H1 (cell line): ENCODE results near the gene GPRIN1. TPM values are rescaled to one million over a fixed set of nuclear protein-coding genes. Genes with fewer than 3 reads are reported as not detected.

ENCODE experiments used
- CBX5 ChIP-seq: fragments of 300-800, 300-1000 bp; sonication (generic); IDR thresholded peaks from 2 replicates; pipeline ENCODE4 v1.7.1; 2016; ENCODE audit warnings: antibody characterized with exemption, low read length, low read depth
- CEBPB ChIP-seq: IDR thresholded peaks from 2 replicates; pipeline ENCODE4 v1.6.1; 2012; ENCODE audit warnings: low read depth, low read length
- CHD7 ChIP-seq: fragments of 300-600 bp; sonication (generic); IDR thresholded peaks from 2 replicates; pipeline ENCODE4 v1.7.1; 2012; ENCODE audit warnings: low read length, moderate library complexity, mild to moderate bottlenecking, inconsistent platforms; ENCODE audit not compliant: insufficient replicate concordance
- GABPA ChIP-seq: IDR thresholded peaks from 2 replicates; pipeline ENCODE4 v1.6.1; 2011; ENCODE audit warnings: mild to moderate bottlenecking, low read length, moderate library complexity, borderline replicate concordance; ENCODE audit not compliant: insufficient read depth
- PHF8 ChIP-seq: fragments of 200-600 bp; sonication (generic); conservative IDR thresholded peaks from 2 replicates; pipeline ENCODE4 v1.7.1; 2012; ENCODE audit warnings: low read depth, mild to moderate bottlenecking, inconsistent platforms, low read length, moderate library complexity
- POLR2A ChIP-seq, 2 experiments: IDR thresholded peaks; 1 replicate in 1 of 2; 2 replicates in 1 of 2; pipeline ENCODE4 v1.6.1; 2011; ENCODE audit warnings: low read depth in 2 of 2, low read length in 2 of 2, mild to moderate bottlenecking in 2 of 2; ENCODE audit errors: control extremely low read depth in 1 of 2
- SAP30 ChIP-seq: fragments of 300-600 bp; sonication (generic); IDR thresholded peaks from 2 replicates; pipeline ENCODE4 v1.7.1; 2012; ENCODE audit warnings: low read length, moderate library complexity, mild to moderate bottlenecking, inconsistent platforms; ENCODE audit not compliant: insufficient read depth, insufficient replicate concordance
- SIRT6 ChIP-seq: IDR thresholded peaks from one replicate; pipeline ENCODE4 v1.7.1; 2012; ENCODE audit warnings: low read length, inconsistent platforms
- TAF7 ChIP-seq: optimal IDR thresholded peaks from 2 replicates; pipeline ENCODE3; 2011; ENCODE audit warnings: low read depth, mild to moderate bottlenecking, inconsistent platforms, low read length, moderate library complexity, borderline replicate concordance
- TBP ChIP-seq: IDR thresholded peaks from 2 replicates; pipeline ENCODE4 v1.6.1; 2011; ENCODE audit warnings: low read depth, low read length, improper control_type of control experiment
- polyA plus RNA-seq, 7 experiments: library from polyadenylated mRNA; depleted of rRNA in 3 of 7; stranded (reverse) in 5 of 7; unstranded in 2 of 7; fragments of >200 nt in 5 of 7; fragments of 200-250 nt in 2 of 7; gene quantifications; 1 replicate in 5 of 7; 2 replicates in 1 of 7; 4 replicates in 1 of 7; pipeline versions ENCODE4 v1.2.1 to v1.2.3, GENCODE V29; 2011 to 2013; ENCODE audit warnings: missing spikeins in 2 of 7, mixed read lengths in 2 of 7
- total RNA-seq: library from RNA; stranded (reverse); fragmentation: NEBNext Ultra II Directional; extraction: Animal tissue kit (Norgen Biotek cat#: 25700); gene quantifications from 2 replicates; pipeline ENCODE4 v1.2.1, GENCODE V29; 2021

The GPRIN1 gene
- total and polyA plus RNA-seq, 2 of the 8 experiments (the other 6 are each of a cell fraction or from before 2014, with no cell fraction given): 3.3 to 12.0 TPM

GRCh38 chr5:176596689-176597416 lies 13.1 kb downstream of the GPRIN1 start (continued):
- TF ChIP-seq CHD7 (no peak), SAP30 (no peak), SIRT6 (no peak), POLR2A (IDR thresholded peaks at IDR 0.05; ENCODE audit: control extremely low read depth in 1 of 2, low read depth in 2 of 2, low read length in 2 of 2) (no peak), GABPA (peak; percentile 72), TBP (no peak), PHF8 (no peak), CBX5 (no peak), TAF7 (peak; percentile 40), CEBPB (no peak)
